ENCODE measurements around the gene MRPS35. TPM values are rescaled to one million over a fixed set of nuclear protein-coding genes. Genes with fewer than 3 reads are reported as not detected.

MRPS35 gene
- total RNA-seq, 1 donor from 2014 or later = 50.4 TPM

DNA sequence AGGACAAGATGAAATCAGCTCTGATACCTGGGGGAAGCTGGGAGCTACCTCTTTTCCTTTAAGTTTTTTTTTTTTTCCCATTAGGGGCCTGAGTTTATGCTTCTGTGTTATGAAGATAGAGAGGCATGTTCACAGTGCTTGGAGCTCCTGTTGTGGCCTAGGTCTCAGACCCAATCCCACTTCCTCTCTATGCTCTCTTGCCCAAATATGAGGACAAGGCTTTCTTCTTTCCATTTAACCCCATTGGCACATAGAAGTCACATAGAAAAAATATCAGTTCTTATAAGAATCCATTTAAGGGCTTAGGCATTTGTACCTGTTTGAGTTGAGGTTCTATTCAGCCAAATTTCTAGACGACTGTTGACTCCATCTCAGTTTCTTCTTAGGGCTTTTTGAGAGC lies 12.6 kb downstream of the MRPS35 start:
- peaks cover 21% of the 10 kb centered on the region for H3K36me3 ChIP-seq (ENCODE audit: insufficient read depth, low read length)

DNA sequence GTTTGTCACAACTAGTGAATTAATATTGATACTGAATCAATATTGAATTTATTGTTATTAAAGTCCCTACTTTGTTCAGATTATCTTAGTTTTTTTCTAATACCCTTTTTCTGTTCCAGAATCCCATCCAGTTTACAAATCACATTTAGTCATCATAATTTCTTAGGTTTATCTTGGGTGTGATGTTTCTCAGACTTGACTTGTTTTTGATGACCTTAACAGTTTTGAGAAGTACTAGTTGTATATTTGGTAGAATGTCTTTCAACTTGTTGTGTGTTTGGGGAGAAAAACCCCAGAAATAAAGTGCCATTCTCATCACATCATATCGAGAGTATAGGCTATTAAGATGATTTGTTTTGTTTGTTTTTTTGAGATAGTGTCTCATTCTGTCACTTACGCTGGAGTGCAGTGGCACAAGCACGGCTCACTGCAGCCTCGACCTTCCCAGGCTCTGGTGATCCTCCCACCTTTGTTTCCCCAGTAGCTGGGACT lies 19.5 kb downstream of the MRPS35 start:
- H3K4me2 ChIP-seq (ENCODE audit: low read length) = no peak overlapping the region
- H3K27ac Mint-ChIP-seq (ENCODE audit: unreplicated experiment) = no peak overlapping the region
- H3K9me3 Mint-ChIP-seq (ENCODE audit: unreplicated experiment) = no peaks in the 10 kb centered on the region
- H3K4me3 ChIP-seq (ENCODE audit: insufficient read depth, low read depth, low read length) = no peak overlapping the region
- H3K36me3 ChIP-seq (ENCODE audit: insufficient read depth, low read length) = peaks cover 23% of the 10 kb centered on the region
- no peaks in the 10 kb centered on the region for H3K27me3 ChIP-seq (ENCODE audit: insufficient read depth, low read length)
- H3K27me3 Mint-ChIP-seq (ENCODE audit: low read depth, unreplicated experiment) = no peaks in the 10 kb centered on the region
- peaks cover 4% of the 10 kb centered on the region for H3K36me3 Mint-ChIP-seq (ENCODE audit: low read depth, unreplicated experiment)
- TF ChIP-seq, protein P1, sequence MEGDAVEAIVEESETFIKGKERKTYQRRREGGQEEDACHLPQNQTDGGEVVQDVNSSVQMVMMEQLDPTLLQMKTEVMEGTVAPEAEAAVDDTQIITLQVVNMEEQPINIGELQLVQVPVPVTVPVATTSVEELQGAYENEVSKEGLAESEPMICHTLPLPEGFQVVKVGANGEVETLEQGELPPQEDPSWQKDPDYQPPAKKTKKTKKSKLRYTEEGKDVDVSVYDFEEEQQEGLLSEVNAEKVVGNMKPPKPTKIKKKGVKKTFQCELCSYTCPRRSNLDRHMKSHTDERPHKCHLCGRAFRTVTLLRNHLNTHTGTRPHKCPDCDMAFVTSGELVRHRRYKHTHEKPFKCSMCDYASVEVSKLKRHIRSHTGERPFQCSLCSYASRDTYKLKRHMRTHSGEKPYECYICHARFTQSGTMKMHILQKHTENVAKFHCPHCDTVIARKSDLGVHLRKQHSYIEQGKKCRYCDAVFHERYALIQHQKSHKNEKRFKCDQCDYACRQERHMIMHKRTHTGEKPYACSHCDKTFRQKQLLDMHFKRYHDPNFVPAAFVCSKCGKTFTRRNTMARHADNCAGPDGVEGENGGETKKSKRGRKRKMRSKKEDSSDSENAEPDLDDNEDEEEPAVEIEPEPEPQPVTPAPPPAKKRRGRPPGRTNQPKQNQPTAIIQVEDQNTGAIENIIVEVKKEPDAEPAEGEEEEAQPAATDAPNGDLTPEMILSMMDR (IDR thresholded peaks at IDR 0.05; ENCODE audit: insufficient read depth, low read depth, low read length) = no peak
- no peak for TF ChIP-seq EZH2 (IDR thresholded peaks at IDR 0.05; ENCODE audit: insufficient read depth, low read length)
- no peak overlapping the region for H3K27ac ChIP-seq (ENCODE audit: low read depth, low read length)
- no peaks in the 10 kb centered on the region for H3K4me1 ChIP-seq (ENCODE audit: insufficient read depth, low read length)
- H3K9me3 ChIP-seq (ENCODE audit: insufficient read depth, low read depth, low read length) = no peaks in the 10 kb centered on the region
- no peak overlapping the region for H3K9ac ChIP-seq (ENCODE audit: low read length)
- peaks cover 14% of the 10 kb centered on the region for H3K79me2 ChIP-seq (ENCODE audit: insufficient read depth, low read length)
- DNase-seq (ENCODE audit: low read depth) (no peak), FAIRE-seq (no peak)
- H3K4me1 Mint-ChIP-seq (ENCODE audit: low read depth, unreplicated experiment) = no peaks in the 10 kb centered on the region
- H2AFZ ChIP-seq (ENCODE audit: low read depth, low read length) = no peak overlapping the region
- H3K4me3 Mint-ChIP-seq (ENCODE audit: unreplicated experiment) = no peak overlapping the region
- peaks cover 13% of the 10 kb centered on the region for H4K20me1 ChIP-seq (ENCODE audit: insufficient read depth, low read length)

More for the DNA sequence above, 12.6 kb downstream of the MRPS35 start:
- H3K9me3 ChIP-seq (ENCODE audit: insufficient read depth, low read depth, low read length) = no peaks in the 10 kb centered on the region
- no peaks in the 10 kb centered on the region for H3K4me1 Mint-ChIP-seq (ENCODE audit: low read depth, unreplicated experiment)
- no peak overlapping the region for H3K4me3 ChIP-seq (ENCODE audit: insufficient read depth, low read depth, low read length)
- H3K4me3 Mint-ChIP-seq (ENCODE audit: unreplicated experiment) = no peak overlapping the region
- H3K27me3 ChIP-seq (ENCODE audit: insufficient read depth, low read length) = no peaks in the 10 kb centered on the region
- no peak overlapping the region for H3K9ac ChIP-seq (ENCODE audit: low read length)
- no peak overlapping the region for H3K27ac Mint-ChIP-seq (ENCODE audit: unreplicated experiment)
- H2AFZ ChIP-seq (ENCODE audit: low read depth, low read length) = no peak overlapping the region
- H3K9me3 Mint-ChIP-seq (ENCODE audit: unreplicated experiment) = no peaks in the 10 kb centered on the region
- no peak for TF ChIP-seq EZH2 (IDR thresholded peaks at IDR 0.05; ENCODE audit: insufficient read depth, low read length)
- TF ChIP-seq, protein P1 (IDR thresholded peaks at IDR 0.05; ENCODE audit: insufficient read depth, low read depth, low read length) = no peak
- H3K4me1 ChIP-seq (ENCODE audit: insufficient read depth, low read length) = no peaks in the 10 kb centered on the region
- H4K20me1 ChIP-seq (ENCODE audit: insufficient read depth, low read length) = no peaks in the 10 kb centered on the region
- peaks cover 4% of the 10 kb centered on the region for H3K36me3 Mint-ChIP-seq (ENCODE audit: low read depth, unreplicated experiment)
- H3K27ac ChIP-seq (ENCODE audit: low read depth, low read length) = no peak overlapping the region
- no peaks in the 10 kb centered on the region for H3K27me3 Mint-ChIP-seq (ENCODE audit: low read depth, unreplicated experiment)
- DNase-seq (ENCODE audit: low read depth) = no peak
- H3K79me2 ChIP-seq (ENCODE audit: insufficient read depth, low read length) = peaks cover 9% of the 10 kb centered on the region
- FAIRE-seq = no peak
- no peak overlapping the region for H3K4me2 ChIP-seq (ENCODE audit: low read length)

DNA sequence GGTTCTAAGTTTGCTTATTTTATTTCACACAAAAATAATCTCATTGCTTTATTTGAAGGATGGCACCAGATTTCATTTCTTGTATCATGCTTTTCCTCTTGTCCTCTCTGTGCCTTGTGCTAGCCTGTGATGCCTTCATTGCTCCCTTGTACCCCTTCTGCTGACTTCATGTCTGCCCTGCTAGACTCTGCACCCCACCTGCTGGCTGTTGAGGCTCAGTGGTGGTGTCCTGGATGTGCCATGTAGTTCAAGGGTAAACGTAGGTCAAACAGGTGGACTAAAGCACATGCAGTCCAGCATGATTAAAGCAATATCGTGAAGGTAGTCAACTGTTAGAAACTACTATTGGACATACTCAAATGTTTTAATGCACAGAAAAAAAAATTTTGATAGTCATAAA lies 21.6 kb downstream of the MRPS35 start:
- no peaks in the 10 kb centered on the region for H3K4me1 ChIP-seq (ENCODE audit: insufficient read depth, low read length)
- peaks cover 18% of the 10 kb centered on the region for H3K36me3 ChIP-seq (ENCODE audit: insufficient read depth, low read length)
- no peak overlapping the region for H3K4me2 ChIP-seq (ENCODE audit: low read length)
- DNase-seq (ENCODE audit: low read depth) = no peak
- no peak overlapping the region for H2AFZ ChIP-seq (ENCODE audit: low read depth, low read length)
- no peak overlapping the region for H3K27ac ChIP-seq (ENCODE audit: low read depth, low read length)
- Mint-ChIP-seq H3K4me3 (ENCODE audit: unreplicated experiment) (no peak overlapping the region), H3K27me3 (ENCODE audit: low read depth, unreplicated experiment) (no peaks in the 10 kb centered on the region), H3K27ac (ENCODE audit: unreplicated experiment) (no peak overlapping the region), H3K9me3 (ENCODE audit: unreplicated experiment) (no peaks in the 10 kb centered on the region), H3K4me1 (ENCODE audit: low read depth, unreplicated experiment) (no peaks in the 10 kb centered on the region), H3K36me3 (ENCODE audit: low read depth, unreplicated experiment) (no peaks in the 10 kb centered on the region)
- H3K4me3 ChIP-seq (ENCODE audit: insufficient read depth, low read depth, low read length) = no peak overlapping the region
- H3K27me3 ChIP-seq (ENCODE audit: insufficient read depth, low read length) = no peaks in the 10 kb centered on the region
- H3K9me3 ChIP-seq (ENCODE audit: insufficient read depth, low read depth, low read length) = no peaks in the 10 kb centered on the region
- H3K9ac ChIP-seq (ENCODE audit: low read length) = no peak overlapping the region
- peaks cover 8% of the 10 kb centered on the region for H3K79me2 ChIP-seq (ENCODE audit: insufficient read depth, low read length)
- no peak for TF ChIP-seq EZH2 (IDR thresholded peaks at IDR 0.05; ENCODE audit: insufficient read depth, low read length)
- TF ChIP-seq, protein P1 (IDR thresholded peaks at IDR 0.05; ENCODE audit: insufficient read depth, low read depth, low read length) = peak; percentile 14
- H4K20me1 ChIP-seq (ENCODE audit: insufficient read depth, low read length) = peaks cover 13% of the 10 kb centered on the region
- FAIRE-seq = no peak

Measured in astrocyte (in vitro differentiated cells and primary cell).